SKM-1 treated with dmso at 0.1 percent for 144 hours (cell line): Measurements from ENCODE around the gene FAM20C.

ENCODE experiments used
- DNase-seq: peaks from one replicate; lab custom pipeline; 2025; ENCODE audit not compliant: unreplicated experiment; lab: John Stamatoyannopoulos, UW

Gene FAM20C

GRCh38 chr7:222716-223041 lies 30.3 kb downstream of the FAM20C start:
- no peak for DNase-seq

- DNase-seq, result no peak
These were observed 30.9 kb downstream of the FAM20C start for GRCh38 chr7:223118-223800.

- DNase-seq, result no peak
These were observed 31.5 kb downstream of the FAM20C start for GRCh38 chr7:223861-224260.

- DNase-seq, result no peak
These were observed 34.0 kb downstream of the FAM20C start for GRCh38 chr7:226281-226895.

DNA sequence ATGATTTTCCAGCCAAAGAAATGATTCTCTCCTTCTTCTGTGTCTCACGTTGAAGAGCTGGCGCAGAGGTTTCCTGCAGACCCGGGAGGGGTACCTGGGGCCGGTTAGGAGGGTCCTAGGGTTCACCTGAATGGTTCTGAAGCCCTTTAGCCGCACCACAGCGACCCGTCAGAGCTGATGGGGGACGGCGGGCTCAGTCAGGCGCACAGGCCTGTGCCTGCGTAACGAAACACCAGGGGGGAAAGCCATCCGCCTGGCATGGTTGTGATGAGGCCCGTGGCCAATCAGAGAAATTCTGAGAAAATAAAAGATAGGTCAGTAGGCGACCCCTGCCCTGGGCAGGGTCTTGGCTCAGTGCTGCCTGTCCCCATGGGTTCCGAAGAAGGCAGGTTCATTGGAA lies 35.6 kb downstream of the FAM20C start:
- DNase-seq, result no peak

DNA sequence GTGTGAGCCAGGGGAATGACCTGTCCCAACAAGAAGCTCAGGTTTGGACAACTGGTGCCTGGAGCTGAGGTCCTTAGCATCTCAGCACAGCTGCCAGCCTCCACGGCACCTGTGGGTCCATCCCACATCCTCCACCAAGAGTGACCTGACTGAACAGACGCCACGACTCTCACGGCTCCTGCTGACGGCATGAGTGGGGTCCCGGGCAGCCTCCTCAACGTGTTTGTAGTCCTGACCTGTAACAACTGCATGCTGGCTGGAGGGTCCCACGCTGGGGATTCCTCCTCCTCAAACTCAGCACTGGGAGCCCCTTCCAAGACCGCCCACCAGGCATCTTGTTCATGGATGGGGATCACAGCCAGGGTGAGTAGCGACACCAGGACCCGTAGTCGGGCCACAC lies 36.2 kb downstream of the FAM20C start:
- no peak for DNase-seq

GRCh38 chr7:229184-229964 lies 37.0 kb downstream of the FAM20C start:
- no peak for DNase-seq

- no peak for DNase-seq
These were observed 37.9 kb downstream of the FAM20C start for GRCh38 chr7:230274-230673.

DNA sequence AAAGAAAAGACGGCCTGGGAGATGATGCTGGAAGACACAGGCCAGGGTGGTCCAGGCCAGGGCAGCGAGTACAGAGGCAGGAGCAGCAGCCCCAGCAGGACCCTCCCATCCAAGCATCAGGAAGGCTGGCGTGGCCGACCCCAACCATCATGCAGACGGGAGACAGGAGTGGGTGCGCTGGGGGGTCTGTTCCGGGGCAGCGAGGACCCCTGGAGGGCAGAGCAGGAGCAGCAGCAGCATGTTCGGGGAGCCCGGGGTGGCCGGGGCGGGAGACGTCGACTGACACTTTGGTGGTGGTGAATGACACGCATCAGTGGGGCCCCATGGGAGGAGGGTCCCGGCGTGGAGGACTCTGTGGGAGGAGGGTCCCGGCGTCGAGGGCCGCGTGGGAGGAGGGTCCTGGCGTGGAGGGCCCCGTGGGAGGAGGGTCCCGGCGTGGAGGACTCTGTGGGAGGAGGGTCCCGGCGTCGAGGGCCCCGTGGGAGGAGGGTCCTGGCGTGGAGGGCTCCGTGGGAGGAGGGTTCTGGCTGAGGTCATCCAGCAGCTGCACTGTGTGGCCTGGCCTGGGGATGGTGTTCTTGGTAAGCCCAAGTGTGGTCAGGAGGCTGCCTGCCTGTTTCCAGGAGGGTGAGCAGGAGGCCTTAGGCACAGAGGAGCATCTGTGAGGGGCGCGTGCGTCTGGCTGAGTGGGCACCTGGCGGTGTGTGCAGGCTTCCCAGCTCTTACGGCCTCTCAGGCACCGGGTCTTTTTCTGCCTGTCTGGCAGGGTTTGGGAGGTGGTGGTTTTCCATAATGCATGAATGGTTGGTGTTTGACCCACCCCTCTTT lies 38.9 kb downstream of the FAM20C start:
- DNase-seq, result no peak

DNA sequence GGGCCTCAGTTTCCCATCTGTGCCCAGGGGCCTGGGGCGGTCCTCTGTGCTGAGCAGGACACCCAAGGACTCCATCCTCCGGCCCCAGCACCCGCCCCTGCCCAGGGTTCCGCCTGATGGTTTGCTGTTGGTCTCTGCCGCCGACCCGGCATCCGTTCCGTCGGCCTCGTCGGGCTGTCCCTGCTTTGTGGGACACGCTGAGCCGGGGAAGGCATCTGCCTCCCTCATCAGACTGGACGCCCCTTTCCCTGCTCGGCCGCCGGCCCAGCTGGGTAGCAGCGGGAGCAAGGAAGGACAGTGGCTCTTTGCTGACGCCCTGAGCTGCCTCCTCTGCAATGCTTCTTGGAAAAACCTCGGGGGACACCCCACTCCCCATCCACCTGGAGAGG lies 39.5 kb downstream of the FAM20C start:
- DNase-seq, result no peak

- no peak for DNase-seq
These were observed 40.3 kb downstream of the FAM20C start for GRCh38 chr7:232410-233248.

DNA sequence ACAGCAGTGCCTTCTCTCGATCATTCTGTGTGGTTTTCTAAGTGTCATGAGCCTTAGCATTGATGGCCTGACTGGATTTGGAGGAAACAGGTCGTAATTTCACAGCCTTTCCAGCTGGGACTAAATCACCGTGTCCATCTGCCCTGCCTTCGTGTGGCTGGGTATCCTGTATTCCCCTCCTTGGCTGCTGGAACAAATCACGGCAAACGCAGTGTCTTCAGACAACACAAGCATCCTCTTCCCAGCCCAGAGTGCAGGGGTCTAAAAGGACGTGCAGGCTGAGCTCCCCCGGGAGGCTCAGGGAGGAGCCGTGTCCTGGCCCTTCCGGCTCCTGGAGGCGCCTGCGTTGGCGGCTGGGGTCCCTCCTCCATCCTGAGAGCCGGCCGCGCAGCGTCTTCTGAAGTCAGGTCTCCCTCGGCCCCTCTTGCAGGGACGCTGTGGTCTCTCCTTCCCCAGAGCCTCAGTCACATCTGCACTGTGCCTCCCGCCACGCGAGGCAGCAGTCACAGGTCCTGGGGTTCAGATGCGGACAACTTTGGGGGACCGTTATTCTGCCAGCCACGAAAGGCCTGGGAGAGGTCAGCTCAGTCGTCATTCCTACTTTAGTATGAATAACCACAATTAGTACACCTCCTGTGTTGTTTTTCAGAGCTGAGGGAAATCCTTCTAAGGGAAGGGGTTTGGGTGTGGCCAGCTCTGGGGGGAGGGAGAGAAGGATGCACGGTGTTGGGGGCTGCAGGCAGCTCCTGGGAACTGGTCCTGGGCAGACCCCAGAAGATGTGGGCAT lies 41.1 kb downstream of the FAM20C start:
- no peak for DNase-seq

DNA sequence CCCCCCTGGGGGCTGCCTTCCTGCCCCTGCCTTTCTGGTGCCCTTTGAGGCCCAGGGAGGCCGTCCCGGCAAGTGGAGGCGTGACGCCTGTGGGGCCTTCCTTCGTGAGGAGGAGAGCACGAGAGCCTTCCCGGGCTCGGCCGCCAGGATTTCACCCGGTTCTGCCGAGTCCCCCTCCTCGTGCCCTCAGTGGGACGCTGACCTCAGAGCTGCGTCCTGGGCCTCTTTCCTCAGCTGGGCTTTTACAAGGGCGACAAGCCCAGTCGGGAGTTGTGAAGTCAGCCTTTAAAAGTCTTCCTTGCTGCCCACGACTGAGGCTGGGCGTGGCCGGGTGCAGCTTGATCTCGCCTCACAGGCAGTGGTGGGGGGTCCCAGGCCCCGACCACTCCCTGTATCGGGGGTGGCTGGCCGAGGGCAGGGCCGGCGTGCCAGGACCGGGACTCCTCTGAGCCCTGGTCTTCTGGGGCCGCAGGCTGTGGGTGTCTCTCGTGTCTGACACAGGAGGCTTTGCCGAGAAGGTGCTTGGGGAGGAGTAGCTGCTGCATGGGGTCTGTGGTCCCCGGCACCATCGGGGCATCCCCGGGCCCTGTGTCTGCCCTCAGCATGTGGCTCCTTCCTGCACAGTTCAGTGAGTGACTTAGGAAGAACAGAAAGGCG lies 41.8 kb downstream of the FAM20C start:
- no peak for DNase-seq

DNA sequence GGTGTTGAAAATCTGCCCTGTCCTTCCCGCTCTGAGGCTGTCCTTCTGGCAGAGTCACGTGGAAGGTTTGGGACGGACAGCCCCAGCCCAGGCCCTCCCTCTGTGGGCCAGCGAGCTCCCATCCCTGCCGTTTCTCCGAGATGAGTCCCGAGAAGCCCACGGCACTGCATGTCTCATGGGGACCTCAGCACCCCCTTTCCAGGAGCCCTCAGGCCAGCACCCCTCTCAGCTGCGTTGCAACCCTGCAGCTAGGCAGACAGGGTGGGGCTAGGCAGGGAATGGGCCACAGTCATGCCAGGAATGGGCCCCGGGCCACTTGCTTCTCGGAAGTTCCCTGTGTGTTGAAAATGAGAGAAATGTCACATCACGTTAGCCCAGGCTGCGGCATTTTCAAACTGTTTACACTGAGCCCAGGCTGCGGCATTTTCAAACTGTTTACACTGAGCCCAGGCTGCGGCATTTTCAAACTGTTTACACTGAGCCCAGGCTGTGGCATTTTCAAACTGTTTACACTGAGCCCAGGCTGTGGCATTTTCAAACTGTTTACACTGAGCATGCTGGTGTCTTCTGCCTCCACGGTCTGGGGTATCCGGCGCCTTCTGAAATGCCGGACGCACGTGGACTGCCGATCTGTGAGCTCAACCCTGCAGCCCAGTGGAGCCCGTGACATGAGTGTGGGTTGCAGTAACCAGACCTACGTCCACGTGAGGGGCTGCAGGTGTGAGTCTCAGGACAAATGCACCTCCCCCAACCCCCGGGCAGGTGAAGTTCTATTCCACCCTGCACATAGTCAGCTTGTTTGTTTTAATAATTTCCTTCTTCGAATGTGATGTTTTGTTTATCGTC lies 42.6 kb downstream of the FAM20C start:
- DNase-seq, result no peak

- no peak for DNase-seq
These were observed 43.4 kb downstream of the FAM20C start for GRCh38 chr7:235576-236395.

GRCh38 chr7:236967-237366 lies 44.6 kb downstream of the FAM20C start:
- DNase-seq, result no peak

GRCh38 chr7:237385-237784 lies 45.0 kb downstream of the FAM20C start:
- no peak for DNase-seq
